Skeletal muscle satellite cell (primary cell): Measurements from ENCODE around the gene SNTG2.

Source experiments
- H3K27me3 ChIP-seq: 2 replicates; pipeline ENCODE4 v1.7.0; 2013; ENCODE audit warnings: low read length; ENCODE audit not compliant: control insufficient read depth, insufficient read depth
- H3K36me3 ChIP-seq: 2 replicates; pipeline ENCODE4 v1.7.0; 2013; ENCODE audit warnings: mild to moderate bottlenecking, control low read depth, low read length; ENCODE audit not compliant: insufficient read depth
- H3K4me1 ChIP-seq: 2 replicates; pipeline ENCODE4 v1.7.0; 2013; ENCODE audit warnings: low read length; ENCODE audit not compliant: control insufficient read depth, insufficient read depth
- H3K4me2 ChIP-seq: 2 replicates; pipeline ENCODE4 v1.7.0; 2013; ENCODE audit warnings: mild to moderate bottlenecking, low read length
- H3K4me3 ChIP-seq: 2 replicates; pipeline ENCODE4 v1.7.0; 2013; ENCODE audit warnings: low read length
- H3K9ac ChIP-seq: 2 replicates; pipeline ENCODE4 v1.7.0; 2013; ENCODE audit warnings: mild to moderate bottlenecking, low read depth, low read length, moderate library complexity
- H3K9me3 ChIP-seq: replicated peaks from 2 replicates; pipeline ENCODE4 v1.7.0; 2013; ENCODE audit warnings: mild to moderate bottlenecking, control low read depth, low read length

The SNTG2 gene

DNA sequence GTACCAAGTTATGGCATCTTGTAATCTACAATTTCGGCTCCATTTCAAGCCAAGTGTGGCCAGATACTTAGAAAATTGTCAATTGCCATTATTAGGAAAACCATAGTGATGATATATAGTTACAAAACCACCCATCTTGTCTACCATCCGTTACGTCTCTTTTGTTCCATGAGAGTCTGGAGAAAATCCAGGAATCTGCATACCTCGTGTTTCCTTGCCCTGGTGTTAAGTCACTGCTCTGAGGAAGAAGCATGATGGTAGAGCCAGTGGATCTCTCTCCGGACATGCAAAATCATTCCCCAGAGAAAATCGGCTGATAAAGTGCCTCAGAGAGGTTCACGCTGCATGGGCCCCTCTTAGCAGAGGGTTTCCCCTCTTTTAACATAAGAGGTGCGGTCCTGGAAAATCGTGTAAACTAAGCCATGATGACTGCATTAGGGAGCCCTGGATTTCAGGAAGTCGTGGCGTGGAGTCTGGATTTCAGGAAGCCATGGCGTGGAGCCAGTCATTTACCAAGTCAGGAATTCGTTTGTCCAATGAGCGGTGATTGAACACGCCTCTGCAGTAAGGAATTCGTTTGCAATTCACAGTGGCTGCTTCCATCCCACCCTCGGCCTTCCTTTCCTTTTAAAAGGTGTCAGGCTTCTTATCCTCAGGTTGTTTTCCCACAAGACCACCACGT is 304.2 kb downstream of the SNTG2 start:
- Histone ChIP-seq H3K9me3 (no peaks in the 10 kb centered on the region), H3K36me3 (no peaks in the 10 kb centered on the region), H3K4me1 (no peaks in the 10 kb centered on the region), H3K4me3 (no peak overlapping the region), H3K9ac (no peak overlapping the region), H3K27me3 (no peaks in the 10 kb centered on the region), H3K4me2 (no peak overlapping the region)

GRCh38 chr2:1256632-1257324 is 306.1 kb downstream of the SNTG2 start:
- H3K9ac ChIP-seq, result no peak overlapping the region

GRCh38 chr2:1257334-1257733 is 306.7 kb downstream of the SNTG2 start:
- Histone ChIP-seq H3K4me1 (no peaks in the 10 kb centered on the region), H3K36me3 (no peaks in the 10 kb centered on the region), H3K9ac (no peak overlapping the region), H3K27me3 (no peaks in the 10 kb centered on the region), H3K4me2 (no peak overlapping the region), H3K4me3 (no peak overlapping the region), H3K9me3 (no peaks in the 10 kb centered on the region)

More at GRCh38 chr2:1256632-1257324, 306.1 kb downstream of the SNTG2 start:
- Histone ChIP-seq H3K36me3 (no peaks in the 10 kb centered on the region), H3K4me2 (no peak overlapping the region), H3K9me3 (no peaks in the 10 kb centered on the region), H3K27me3 (no peaks in the 10 kb centered on the region), H3K4me3 (no peak overlapping the region), H3K4me1 (no peaks in the 10 kb centered on the region)

- Histone ChIP-seq H3K9me3 (peaks cover 3% of the 10 kb centered on the region), H3K9ac (no peak overlapping the region), H3K4me1 (no peaks in the 10 kb centered on the region), H3K4me3 (no peak overlapping the region), H3K4me2 (no peak overlapping the region), H3K36me3 (no peaks in the 10 kb centered on the region), H3K27me3 (no peaks in the 10 kb centered on the region)
These were observed 309.1 kb downstream of the SNTG2 start for GRCh38 chr2:1259746-1260145.

- Histone ChIP-seq H3K4me1 (no peaks in the 10 kb centered on the region), H3K4me3 (no peak overlapping the region), H3K9me3 (peaks cover 3% of the 10 kb centered on the region), H3K4me2 (no peak overlapping the region), H3K36me3 (no peaks in the 10 kb centered on the region), H3K9ac (no peak overlapping the region), H3K27me3 (no peaks in the 10 kb centered on the region)
These were observed 312.0 kb downstream of the SNTG2 start for GRCh38 chr2:1262609-1263008.

GRCh38 chr2:1265454-1265853 is 314.8 kb downstream of the SNTG2 start:
- no peaks in the 10 kb centered on the region for H3K27me3 ChIP-seq
- no peaks in the 10 kb centered on the region for H3K36me3 ChIP-seq
- no peak overlapping the region for H3K4me3 ChIP-seq
- no peak overlapping the region for H3K9ac ChIP-seq
- no peaks in the 10 kb centered on the region for H3K4me1 ChIP-seq
- H3K9me3 ChIP-seq, result peaks cover 3% of the 10 kb centered on the region
- H3K4me2 ChIP-seq, result no peak overlapping the region

DNA sequence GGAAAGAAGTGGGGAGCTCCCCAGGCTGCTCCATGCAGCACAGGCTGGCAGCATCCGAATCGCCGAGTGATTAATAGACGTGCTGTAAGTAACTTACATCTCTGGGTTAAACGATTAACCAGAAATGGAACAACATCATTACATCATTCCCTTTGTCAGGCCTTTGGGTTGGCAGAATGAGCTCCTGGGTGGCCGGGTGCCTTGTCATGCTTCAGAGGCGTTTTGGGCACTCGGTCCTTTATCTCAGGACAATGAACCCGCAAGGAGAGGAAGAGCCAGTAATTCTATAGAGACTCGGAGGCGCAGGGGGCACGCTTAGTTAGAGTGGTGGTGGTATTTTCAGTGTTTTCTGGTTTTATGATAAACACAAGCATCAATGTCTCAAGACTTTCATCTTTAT is 315.7 kb downstream of the SNTG2 start:
- H3K9ac ChIP-seq, result no peak overlapping the region
- no peaks in the 10 kb centered on the region for H3K36me3 ChIP-seq
- H3K9me3 ChIP-seq, result peaks cover 3% of the 10 kb centered on the region
- H3K27me3 ChIP-seq, result no peaks in the 10 kb centered on the region
- no peak overlapping the region for H3K4me3 ChIP-seq
- H3K4me1 ChIP-seq, result no peaks in the 10 kb centered on the region
- no peak overlapping the region for H3K4me2 ChIP-seq

- Histone ChIP-seq H3K27me3 (no peaks in the 10 kb centered on the region), H3K9me3 (peaks cover 3% of the 10 kb centered on the region), H3K4me1 (no peaks in the 10 kb centered on the region), H3K4me3 (no peak overlapping the region), H3K36me3 (no peaks in the 10 kb centered on the region), H3K4me2 (no peak overlapping the region), H3K9ac (no peak overlapping the region)
These were observed 317.4 kb downstream of the SNTG2 start for GRCh38 chr2:1268034-1268433.

DNA sequence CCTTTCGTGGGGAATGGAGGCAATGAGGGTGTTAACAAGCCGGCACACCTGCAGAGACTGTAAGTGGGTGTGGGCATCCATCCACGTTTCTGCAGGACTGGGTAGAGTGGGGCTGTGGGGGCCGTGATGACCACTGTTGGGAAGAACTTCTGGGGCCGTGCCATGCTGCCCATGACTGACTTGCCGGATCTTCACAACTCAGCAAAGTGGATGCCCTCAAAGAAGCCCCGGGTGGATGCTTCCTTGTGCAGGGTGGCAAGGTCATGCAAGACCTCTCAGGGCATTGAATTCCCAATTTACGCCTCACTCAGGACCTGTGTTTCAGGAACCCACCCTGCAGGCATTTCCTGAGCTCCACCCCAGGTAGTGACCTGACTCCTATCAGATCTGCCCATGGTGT is 319.2 kb downstream of the SNTG2 start:
- H3K9ac ChIP-seq, result no peak overlapping the region
- no peaks in the 10 kb centered on the region for H3K4me1 ChIP-seq
- no peaks in the 10 kb centered on the region for H3K9me3 ChIP-seq
- no peaks in the 10 kb centered on the region for H3K27me3 ChIP-seq
- no peaks in the 10 kb centered on the region for H3K36me3 ChIP-seq
- no peak overlapping the region for H3K4me2 ChIP-seq
- H3K4me3 ChIP-seq, result no peak overlapping the region

- no peaks in the 10 kb centered on the region for H3K36me3 ChIP-seq
- no peaks in the 10 kb centered on the region for H3K27me3 ChIP-seq
- no peak overlapping the region for H3K9ac ChIP-seq
- H3K9me3 ChIP-seq, result peaks cover 4% of the 10 kb centered on the region
- no peaks in the 10 kb centered on the region for H3K4me1 ChIP-seq
- no peak overlapping the region for H3K4me2 ChIP-seq
- no peak overlapping the region for H3K4me3 ChIP-seq
These were observed 322.2 kb downstream of the SNTG2 start for GRCh38 chr2:1272835-1273234.

- Histone ChIP-seq H3K4me2 (no peak overlapping the region), H3K9ac (no peak overlapping the region), H3K9me3 (peaks cover 8% of the 10 kb centered on the region), H3K27me3 (no peaks in the 10 kb centered on the region), H3K4me3 (no peak overlapping the region), H3K36me3 (no peaks in the 10 kb centered on the region), H3K4me1 (no peaks in the 10 kb centered on the region)
These were observed 327.0 kb downstream of the SNTG2 start for GRCh38 chr2:1277634-1278033.

- Histone ChIP-seq H3K9ac (no peak overlapping the region), H3K4me1 (no peaks in the 10 kb centered on the region), H3K9me3 (peaks cover 8% of the 10 kb centered on the region), H3K4me3 (no peak overlapping the region), H3K36me3 (no peaks in the 10 kb centered on the region), H3K4me2 (no peak overlapping the region), H3K27me3 (no peaks in the 10 kb centered on the region)
These were observed 327.5 kb downstream of the SNTG2 start for GRCh38 chr2:1278125-1278524.
